Breast epithelium (tissue), 3 donors: ENCODE data around the gene PSME2.

Source experiments
- CTCF ChIP-seq, 3 donors: fragments of 450-650 bp; IDR thresholded peaks; one replicate each; pipeline ENCODE4 v1.5.1; 2016 to 2017; ENCODE audit warnings: antibody characterized with exemption in 3 of 3, mild to moderate bottlenecking in 3 of 3, moderate library complexity in 3 of 3
- POLR2A ChIP-seq: fragments of 450-650 bp; IDR thresholded peaks from one replicate; pipeline ENCODE4 v1.6.1; 2016; ENCODE audit warnings: antibody characterized with exemption, mild to moderate bottlenecking, moderate library complexity

GRCh38 chr14:24157331-24157730, 10.9 kb upstream of the PSME2 start:
- TF ChIP-seq CTCF (IDR thresholded peaks at IDR 0.05) (no peak), POLR2A (no peak)
